Measurements from ENCODE around the gene NOS1AP.

NOS1AP gene

DNA sequence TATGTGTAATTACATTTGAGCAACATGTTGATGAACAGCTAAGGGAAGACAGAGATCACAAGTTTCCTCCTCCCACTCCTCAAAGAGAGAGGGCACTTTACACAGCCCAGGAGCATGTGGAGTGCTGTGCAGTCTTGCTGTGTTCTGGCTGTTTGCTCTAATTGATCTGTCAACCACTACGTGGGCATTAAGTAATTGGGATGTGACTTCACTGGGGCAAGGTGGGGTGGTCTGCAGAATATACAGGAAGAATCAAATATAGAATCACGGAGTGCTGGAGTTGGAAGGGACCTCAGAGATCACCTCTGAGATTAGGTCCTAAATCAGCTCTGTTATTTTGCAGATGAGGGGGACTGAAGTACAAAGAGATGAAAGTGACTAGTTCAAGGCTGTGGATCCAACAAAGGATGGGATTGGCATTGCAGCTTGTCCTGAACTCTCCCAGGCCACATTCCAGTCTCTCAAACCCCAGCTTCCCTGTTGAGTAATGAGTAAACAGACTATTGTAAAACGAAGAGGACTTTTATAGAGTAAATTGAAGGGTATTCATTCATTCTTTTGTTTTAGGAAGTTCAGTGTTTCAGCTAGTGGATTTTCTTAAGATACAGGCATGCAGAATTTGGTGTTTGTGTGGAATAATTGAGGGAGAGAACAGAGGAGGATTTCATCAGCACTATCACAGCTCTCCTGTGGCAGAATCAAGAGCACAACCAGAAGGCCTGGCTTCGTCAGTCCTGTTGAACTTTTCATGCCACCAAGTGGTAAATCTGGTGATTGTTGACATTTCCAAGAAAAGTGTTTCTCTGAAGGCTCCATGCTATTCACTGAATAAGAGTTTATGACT is 22.4 kb downstream of the NOS1AP start:
- no peak for FAIRE-seq

GRCh38 chr1:162093095-162093494 is 23.6 kb downstream of the NOS1AP start:
- no peak for FAIRE-seq

GRCh38 chr1:162094271-162094670 is 24.8 kb downstream of the NOS1AP start:
- no peak for FAIRE-seq

DNA sequence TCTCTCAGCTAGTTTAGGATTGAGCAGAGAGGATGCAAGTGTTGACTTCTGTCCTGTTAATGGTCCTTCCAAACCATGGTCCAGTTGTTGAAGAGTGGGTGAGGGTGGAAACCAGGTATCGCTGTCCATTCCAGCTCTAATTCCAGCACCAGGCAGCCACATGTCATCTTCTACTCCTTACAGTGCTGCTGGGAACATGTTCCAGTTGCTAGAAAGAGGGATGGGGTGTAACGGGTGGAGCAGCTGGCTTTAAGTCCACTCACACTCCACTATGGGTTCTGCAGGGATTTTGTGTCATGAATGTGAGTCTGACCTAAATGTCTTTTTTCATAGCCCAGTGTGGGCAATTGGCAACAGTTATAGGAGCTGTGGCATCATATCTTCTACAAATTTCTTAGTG is 25.2 kb downstream of the NOS1AP start:
- FAIRE-seq = no peak

- no peak for FAIRE-seq
These were observed 38.4 kb downstream of the NOS1AP start for GRCh38 chr1:162107911-162108310.

- no peak for FAIRE-seq
These were observed 38.9 kb downstream of the NOS1AP start for GRCh38 chr1:162108426-162108825.

- FAIRE-seq = no peak
These were observed 41.4 kb downstream of the NOS1AP start for GRCh38 chr1:162110910-162111309.

DNA sequence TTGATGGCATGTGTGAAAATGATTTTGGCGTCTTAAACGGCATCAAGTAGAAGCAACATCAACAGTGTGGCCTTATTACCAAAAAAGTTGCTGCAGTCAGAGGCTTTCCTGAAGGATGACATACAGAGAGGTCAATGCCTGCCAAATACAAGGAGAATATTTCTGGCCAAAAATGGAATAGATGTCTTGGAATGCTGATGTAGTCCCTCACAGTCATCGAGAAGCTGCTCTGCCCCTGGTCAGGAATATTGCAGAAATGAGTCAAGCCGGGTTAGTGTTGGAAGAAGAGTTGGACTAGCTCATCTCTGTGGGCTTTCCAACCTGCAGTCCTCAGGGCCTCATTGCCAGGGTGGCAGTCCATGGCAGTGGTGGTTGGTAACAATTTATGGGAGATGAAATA is 42.1 kb downstream of the NOS1AP start:
- FAIRE-seq = no peak

- FAIRE-seq = no peak
These were observed 43.9 kb downstream of the NOS1AP start for GRCh38 chr1:162113419-162113818.

GRCh38 chr1:162117039-162117774 is 47.7 kb downstream of the NOS1AP start:
- no peak for FAIRE-seq

- no peak for FAIRE-seq
These were observed 48.6 kb downstream of the NOS1AP start for GRCh38 chr1:162118063-162118462.

DNA sequence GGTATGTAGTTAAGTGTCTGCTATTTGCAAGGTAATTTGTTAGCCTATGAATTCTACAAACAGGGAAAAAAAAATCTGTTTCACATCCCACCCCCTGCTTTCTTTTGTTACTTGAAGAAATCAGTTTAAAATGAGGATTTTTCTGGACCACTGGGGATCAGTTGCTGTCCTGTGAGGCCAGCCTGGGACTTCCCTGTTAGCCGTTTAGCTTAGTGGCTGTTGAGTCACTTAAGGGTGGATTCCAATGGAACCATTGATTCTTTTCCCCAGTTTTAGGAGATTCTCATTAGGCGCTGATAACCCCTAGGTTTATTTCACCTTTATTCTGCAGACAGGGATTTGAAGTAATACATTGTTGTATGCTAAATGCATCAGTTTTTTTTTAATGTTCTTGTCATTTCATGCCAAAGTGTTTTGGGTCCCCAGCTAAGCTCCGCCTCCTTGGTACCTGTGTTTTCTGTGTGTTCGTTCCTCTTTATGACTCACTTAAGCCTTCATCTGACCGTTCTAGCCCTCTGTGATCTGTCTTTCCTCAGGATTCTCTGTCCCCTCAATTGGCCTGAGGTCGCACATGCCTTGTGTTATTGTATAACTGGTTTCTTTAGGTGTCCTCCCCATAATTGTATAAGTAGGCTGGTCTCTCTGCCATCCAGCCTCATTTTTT is 59.3 kb downstream of the NOS1AP start:
- no peak for FAIRE-seq

- no peak for FAIRE-seq
These were observed 60.8 kb downstream of the NOS1AP start for GRCh38 chr1:162130308-162130707.

DNA sequence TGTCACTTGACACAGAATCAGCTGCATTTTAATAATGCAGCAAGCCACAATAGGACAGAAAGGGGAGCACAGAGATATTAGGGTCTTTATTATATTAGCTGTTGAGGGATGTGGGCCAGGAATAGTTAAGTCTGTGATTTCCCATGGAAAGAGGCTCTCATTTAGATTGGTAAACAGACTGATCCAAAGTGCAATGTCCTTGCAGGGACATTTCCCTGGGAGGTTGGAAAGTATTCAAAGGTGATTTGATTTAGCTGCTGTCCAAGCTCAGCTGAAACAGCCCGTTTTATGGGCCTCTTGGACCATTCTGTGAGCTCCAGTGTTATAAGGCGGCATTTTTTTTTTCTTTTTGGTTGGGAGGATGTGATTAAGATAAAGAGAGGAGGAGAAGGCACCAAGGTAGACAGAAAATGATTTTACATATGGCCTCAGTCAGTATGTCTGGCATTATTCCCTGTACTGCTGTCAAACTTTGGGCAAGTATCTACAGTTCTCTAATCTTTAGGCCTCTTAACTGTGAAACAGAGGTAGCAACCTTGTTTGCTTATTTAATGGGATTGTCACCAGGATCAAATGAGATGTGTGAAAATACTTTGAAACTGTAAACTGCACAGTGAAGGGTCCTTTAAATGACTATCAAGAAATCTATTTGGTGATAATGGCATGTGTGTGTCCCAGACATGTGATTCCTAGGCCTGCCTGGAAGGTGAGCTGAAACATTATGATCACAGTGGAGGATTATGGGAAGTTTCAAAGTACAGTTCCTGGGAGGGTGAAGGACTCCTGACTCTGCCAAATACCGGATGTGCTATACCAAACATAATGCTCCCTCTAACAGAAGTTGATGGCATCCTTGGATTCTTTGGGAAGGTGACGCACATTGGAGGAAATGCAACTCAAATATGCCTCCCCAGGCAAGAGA is 62.2 kb downstream of the NOS1AP start:
- peak; percentile 9 for FAIRE-seq

DNA sequence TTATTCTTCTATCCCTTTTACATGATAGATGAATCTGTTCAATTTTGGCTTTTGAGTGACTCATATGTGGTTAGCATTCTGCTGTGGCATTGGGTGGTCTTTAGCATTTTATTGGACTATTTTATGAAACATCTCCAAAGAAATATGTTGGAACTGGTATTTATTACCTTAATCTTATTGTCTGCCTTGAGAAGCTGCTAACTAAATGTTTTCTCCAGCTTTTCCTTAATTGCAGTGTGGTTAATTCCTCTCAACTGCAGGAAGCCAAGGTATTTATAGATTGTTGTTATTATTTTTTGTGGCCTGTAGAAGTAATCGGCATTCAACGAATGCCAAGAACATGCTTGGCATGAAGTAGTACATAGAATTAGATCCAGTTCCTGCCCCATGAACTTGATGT is 64.1 kb downstream of the NOS1AP start:
- FAIRE-seq = no peak

DNA sequence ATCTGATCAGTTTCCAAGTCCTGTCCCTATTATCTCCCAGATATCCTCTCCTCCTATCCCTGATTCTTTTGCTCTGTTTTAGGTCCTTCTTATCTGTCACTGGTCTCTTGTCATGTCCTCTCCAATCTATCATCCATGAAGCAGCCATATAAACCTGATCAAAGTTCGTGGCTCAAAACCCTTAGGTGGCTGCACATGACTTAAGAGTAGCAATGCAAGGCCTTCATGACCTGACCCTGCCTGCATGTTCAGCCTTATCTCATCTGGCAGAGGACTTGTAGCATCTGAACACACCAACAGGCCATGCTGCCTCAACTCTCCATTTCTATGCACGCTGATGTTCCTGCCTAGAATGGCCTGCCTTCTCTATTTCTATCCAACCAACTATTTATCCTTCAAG is 65.2 kb downstream of the NOS1AP start:
- FAIRE-seq = no peak

DNA sequence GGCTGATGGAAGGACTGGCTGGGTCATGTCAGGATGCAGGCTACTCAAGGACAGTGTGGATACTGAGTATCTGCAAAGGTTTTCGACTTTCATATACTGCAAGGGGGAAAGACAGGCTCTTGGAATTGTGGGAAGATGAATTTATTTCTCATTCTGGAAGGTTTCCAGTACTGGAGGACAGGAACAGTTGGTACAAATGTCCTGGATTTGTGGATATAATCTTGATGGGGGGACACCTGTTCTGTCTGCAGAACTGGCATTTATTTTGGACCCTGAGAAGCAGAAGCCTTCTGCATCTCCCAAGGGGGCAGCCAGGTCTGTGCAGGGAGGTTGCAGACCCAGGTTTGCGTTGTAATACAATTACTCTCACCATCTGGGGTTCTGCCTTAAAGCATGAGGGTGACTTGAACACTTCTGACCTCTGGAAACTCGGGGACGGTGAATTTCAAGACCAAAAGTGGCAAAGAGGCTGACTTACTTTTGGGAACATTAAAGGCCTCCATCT is 65.8 kb downstream of the NOS1AP start:
- no peak for FAIRE-seq

DNA sequence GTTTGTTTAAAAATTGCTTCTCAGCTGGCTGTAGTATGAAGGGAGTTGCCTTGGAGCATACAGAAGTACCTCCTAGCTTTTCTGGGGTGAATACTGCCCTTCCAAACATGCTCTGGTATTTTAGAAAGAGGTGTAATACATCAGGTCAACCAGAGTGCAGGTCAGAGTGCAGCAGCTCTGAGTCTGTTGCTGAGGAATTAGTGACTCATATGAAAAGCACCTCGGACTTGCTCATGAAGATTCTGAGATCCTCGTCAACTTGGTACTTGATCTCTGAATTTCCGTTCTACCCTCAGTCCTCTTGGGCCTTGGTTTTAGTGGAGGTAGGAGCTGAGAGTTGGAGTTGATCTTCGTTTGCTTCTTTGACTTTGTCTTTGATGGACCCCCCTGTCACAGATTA is 67.3 kb downstream of the NOS1AP start:
- no peak for FAIRE-seq

DNA sequence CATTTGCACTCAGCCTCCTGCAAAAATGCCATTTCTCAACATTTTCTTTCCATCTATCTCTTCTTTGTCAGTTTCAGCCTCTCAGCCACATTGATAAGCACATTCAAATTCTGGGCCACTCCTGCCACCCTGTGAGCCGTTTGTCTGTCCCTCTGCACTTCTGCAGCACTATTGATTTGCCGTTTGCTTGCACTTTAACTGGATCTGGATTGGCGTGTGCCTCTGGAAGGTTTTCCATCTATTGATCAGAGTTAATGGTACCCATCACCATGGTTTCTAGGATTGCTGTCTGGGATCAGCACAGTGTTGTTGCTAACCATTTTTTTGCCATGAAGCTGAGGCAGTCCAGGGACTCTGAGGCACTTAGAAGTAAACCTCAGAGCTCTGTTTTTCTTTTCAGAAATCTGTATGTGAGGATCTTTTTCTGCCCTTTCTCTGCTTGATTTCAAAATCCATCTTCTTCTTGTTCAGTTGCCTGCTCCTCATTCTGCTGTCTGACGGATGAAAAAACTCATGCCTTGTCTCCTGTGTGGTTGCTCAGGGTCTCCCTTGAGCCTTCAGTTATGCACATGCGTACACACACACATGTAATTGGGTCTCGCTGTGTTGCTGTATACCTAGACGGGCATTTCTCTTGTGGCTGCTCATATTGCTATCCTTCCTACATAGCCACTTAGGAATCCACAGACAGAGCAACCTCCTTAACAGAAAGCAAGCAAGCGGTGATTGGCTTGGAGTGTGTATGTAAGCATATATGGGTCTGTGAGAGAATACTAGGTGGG is 67.9 kb downstream of the NOS1AP start:
- FAIRE-seq = no peak

- no peak for FAIRE-seq
These were observed 68.6 kb downstream of the NOS1AP start for GRCh38 chr1:162138112-162138511.

DNA sequence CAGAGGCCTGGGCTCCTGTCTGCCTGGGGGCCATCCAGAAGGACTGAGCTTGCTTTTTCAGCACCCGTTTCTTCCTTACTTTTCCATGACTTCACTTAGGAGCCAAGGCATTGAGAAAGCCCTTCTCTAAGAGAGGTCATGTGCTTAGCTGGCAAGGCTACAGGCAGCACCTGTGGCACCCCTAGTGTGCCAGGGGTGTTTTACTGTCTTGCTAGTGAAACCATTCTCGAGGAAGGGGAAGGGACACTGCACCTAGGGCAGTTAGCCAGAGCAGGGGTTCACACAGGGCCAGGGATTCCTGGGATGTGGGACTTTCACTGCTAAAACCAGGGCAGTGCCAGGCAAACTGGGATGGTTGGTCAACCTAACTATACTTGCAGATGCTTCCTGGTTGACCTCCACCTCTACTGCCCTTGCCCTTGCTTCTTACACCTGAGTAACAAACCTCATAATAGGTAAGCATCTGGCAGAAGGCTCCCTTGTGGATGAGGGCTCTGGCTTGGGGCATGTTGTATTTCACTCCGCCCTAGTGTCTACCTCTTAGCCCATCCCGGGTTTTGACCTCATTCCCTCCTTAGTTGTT is 69.2 kb downstream of the NOS1AP start:
- no peak for FAIRE-seq
